Bronchial epithelial cell (primary cell): Measurements from ENCODE around the gene ACD. TPM values are rescaled to one million over a fixed set of nuclear protein-coding genes. Genes with fewer than 3 reads are reported as not detected.

Experiments used
- DNase-seq: peaks from one replicate; pipeline ENCODE4 v3.0.0-alpha.2; 2010; ENCODE audit warnings: low read depth
- FAIRE-seq: peaks from 2 replicates; lab custom pipeline; 2011; peaks lifted over from hg19 to GRCh38; lab: Jason Lieb, UNC
- H3K27me3 ChIP-seq: 2 replicates; pipeline ENCODE4 v1.5.1; 2011; ENCODE audit warnings: low read length; ENCODE audit not compliant: control insufficient read depth, insufficient read depth
- H3K36me3 ChIP-seq: 2 replicates; pipeline ENCODE4 v1.5.1; 2011; ENCODE audit warnings: low read length; ENCODE audit not compliant: control insufficient read depth, insufficient read depth
- H3K4me3 ChIP-seq: 2 replicates; pipeline ENCODE4 v1.5.1; 2011; ENCODE audit warnings: mild to moderate bottlenecking, low read depth, low read length, control low read depth
- CTCF ChIP-seq: IDR thresholded peaks from 2 replicates; pipeline ENCODE4 v1.5.1; 2011; ENCODE audit warnings: mild to moderate bottlenecking, moderate library complexity, low read length, control low read depth, inconsistent platforms; ENCODE audit not compliant: insufficient read depth, severe bottlenecking
- total RNA-seq: library from RNA; depleted of rRNA; stranded (reverse); fragments of >200 nt; gene quantifications from 2 replicates; pipeline ENCODE4 v1.2.1, GENCODE V29; 2014

Gene ACD
- total RNA-seq, 1 donor from 2014 or later: 8.4 TPM

GRCh38 chr16:67667817-67668494 lies 7.9 kb upstream of the ACD start:
- peak; percentile 78 for DNase-seq
- peak; percentile 100 for TF ChIP-seq CTCF
- no peaks in the 10 kb centered on the region for H3K27me3 ChIP-seq
- FAIRE-seq: no peak
- H3K4me3 ChIP-seq: no peak overlapping the region
- H3K36me3 ChIP-seq: peaks cover under 1% of the 10 kb centered on the region

GRCh38 chr16:67667453-67667816 lies 7.4 kb upstream of the ACD start:
- DNase-seq (no peak), FAIRE-seq (no peak)
- peaks cover 2% of the 10 kb centered on the region for H3K36me3 ChIP-seq
- no peaks in the 10 kb centered on the region for H3K27me3 ChIP-seq
- H3K4me3 ChIP-seq: no peak overlapping the region
- TF ChIP-seq CTCF: no peak

GRCh38 chr16:67666559-67667452 lies 6.7 kb upstream of the ACD start, which contains the start of the genes C16orf86 and ENKD1:
C16orf86 (plus strand) TSS chr16:67666814; CDS start chr16:67666971, 157 bp downstream.
ENKD1 (minus strand) TSS chr16:67666750; CDS start chr16:67666442, 308 bp downstream.
- FAIRE-seq (no peak), DNase-seq (peak; percentile 34)
- H3K36me3 ChIP-seq: peaks cover 2% of the 10 kb centered on the region

GRCh38 chr16:67666032-67666551 lies 6.0 kb upstream of the ACD start:
- no peak for TF ChIP-seq CTCF
- peak overlapping the region; percentile 63 for H3K4me3 ChIP-seq
- no peak for FAIRE-seq
- DNase-seq: no peak
- peaks cover 2% of the 10 kb centered on the region for H3K36me3 ChIP-seq
- no peaks in the 10 kb centered on the region for H3K27me3 ChIP-seq

More at GRCh38 chr16:67666559-67667452, 6.7 kb upstream of the ACD start, which contains the start of the genes C16orf86 and ENKD1:
- peak within 1 kb of the TSS; percentile 63 for H3K4me3 ChIP-seq
- no peaks in the 10 kb centered on the region for H3K27me3 ChIP-seq
- TF ChIP-seq CTCF: no peak

GRCh38 chr16:67665598-67665997 lies 5.5 kb upstream of the ACD start:
- H3K4me3 ChIP-seq: peak overlapping the region; percentile 63
- TF ChIP-seq CTCF: no peak
- H3K36me3 ChIP-seq: peaks cover 2% of the 10 kb centered on the region
- no peaks in the 10 kb centered on the region for H3K27me3 ChIP-seq
- FAIRE-seq (no peak), DNase-seq (no peak)
